Ovary (tissue), 9 donors: Measurements from ENCODE around the gene LMNTD2. TPM values are rescaled to one million over a fixed set of nuclear protein-coding genes. Genes with fewer than 3 reads are reported as not detected.

ENCODE experiments used
- DNase-seq, 5 donors: peaks; one replicate each; pipeline ENCODE4 v3.0.0-alpha.2; 2019 to 2020
- H3K27ac ChIP-seq, 2 donors: fragments of 200-600 bp; one replicate each; pipeline versions ENCODE4 v1.5.1 to v1.8.0; 2019 to 2022
- H3K27me3 ChIP-seq: fragments of 200-600 bp; one replicate; pipeline ENCODE4 v1.8.0; 2022
- H3K36me3 ChIP-seq: fragments of 200-600 bp; sonication (generic); one replicate; pipeline ENCODE4 v1.5.1; 2019
- H3K4me1 ChIP-seq: one replicate; pipeline ENCODE4 v1.8.1; 2013; ENCODE audit warnings: mild to moderate bottlenecking, moderate library complexity; ENCODE audit not compliant: insufficient read depth
- H3K4me3 ChIP-seq: fragments of 200-600 bp; sonication (generic); one replicate; pipeline ENCODE4 v1.5.1; 2017
- H3K9me3 ChIP-seq, 2 donors: fragments of 200-600 bp in 1 of 2; sonication (generic) in 1 of 2; one replicate each; pipeline versions ENCODE4 v1.5.1 to v1.8.1; 2013 to 2019; ENCODE audit warnings: mild to moderate bottlenecking in 1 of 2, moderate library complexity in 1 of 2
- CTCF ChIP-seq, 3 donors: fragments of 450-650 bp in 2 of 3; fragments of 200-600 bp in 1 of 3; IDR thresholded peaks; one replicate each; pipeline versions ENCODE4 v1.5.1 to v1.8.0; 2016 to 2022; ENCODE audit warnings: antibody characterized with exemption in 3 of 3, mild to moderate bottlenecking in 1 of 3
- EP300 ChIP-seq: sonication (generic); formaldehyde crosslinking; IDR thresholded peaks from one replicate; pipeline ENCODE4 v1.6.1; 2017; ENCODE audit warnings: antibody characterized with exemption
- POLR2A ChIP-seq: fragments of 450-650 bp; IDR thresholded peaks from one replicate; pipeline ENCODE4 v1.6.1; 2017; ENCODE audit warnings: antibody characterized with exemption, mild to moderate bottlenecking, moderate library complexity
- WGBS, 3 donors: extraction: QIAGEN DNeasy Blood & Tissue Kit in 1 of 3; methylation state at CpG; one replicate each; pipeline versions ENCODE4 v1.1.5 to v1.1.7; 2013 to 2017; 5-methylcytosine and 5-hydroxymethylcytosine counted together
- intact Hi-C, 4 donors: fragments of 100-400 bp; cut with DNase I; formaldehyde crosslinking; loops; one replicate each; pipeline versions ENCODE4 v1.11.0 to v1.15.1; 2022 to 2023
- polyA plus RNA-seq, 2 donors: library from polyadenylated mRNA; stranded (reverse); fragments of 200-250 nt in 1 of 2; fragments of 350-450 nt in 1 of 2; fragmentation: Illumina TruSeq in 1 of 2; extraction: RNeasy Lipid Tissue Mini Kit (QIAGEN cat#74804) in 1 of 2; gene quantifications; one replicate each; pipeline ENCODE4 v1.2.3, GENCODE V29; 2013 to 2014
- total RNA-seq, 7 donors: library from RNA; depleted of rRNA in 2 of 7; stranded (reverse); fragments of >200 nt in 2 of 7; fragmentation: NEBNext Ultra II Directional in 3 of 7; extraction: Animal tissue kit (Norgen Biotek cat#: 25700) in 3 of 7; gene quantifications; one replicate each; pipeline versions ENCODE4 v1.1.0 to v1.2.4, GENCODE V29; 2016 to 2023
- donor health status: DM: no; HTN: no; CAD: no; lungs with moderate emphysema.
- donor health status: DM: no; HTN: no; CAD: no.
- donor health status: Bipolar disorder and iron deficiency.
- donor health status: DM: yes; HTN: yes; CAD: no.
- donor health status: DM: no; HTN: no; CAD: no.
- donor health status: DM: yes; HTN: yes; CAD: no.

The LMNTD2 gene
- total and polyA plus RNA-seq, 9 donors: 0.70 to 7.6 (median 1.2) TPM; not detected in 1

DNA sequence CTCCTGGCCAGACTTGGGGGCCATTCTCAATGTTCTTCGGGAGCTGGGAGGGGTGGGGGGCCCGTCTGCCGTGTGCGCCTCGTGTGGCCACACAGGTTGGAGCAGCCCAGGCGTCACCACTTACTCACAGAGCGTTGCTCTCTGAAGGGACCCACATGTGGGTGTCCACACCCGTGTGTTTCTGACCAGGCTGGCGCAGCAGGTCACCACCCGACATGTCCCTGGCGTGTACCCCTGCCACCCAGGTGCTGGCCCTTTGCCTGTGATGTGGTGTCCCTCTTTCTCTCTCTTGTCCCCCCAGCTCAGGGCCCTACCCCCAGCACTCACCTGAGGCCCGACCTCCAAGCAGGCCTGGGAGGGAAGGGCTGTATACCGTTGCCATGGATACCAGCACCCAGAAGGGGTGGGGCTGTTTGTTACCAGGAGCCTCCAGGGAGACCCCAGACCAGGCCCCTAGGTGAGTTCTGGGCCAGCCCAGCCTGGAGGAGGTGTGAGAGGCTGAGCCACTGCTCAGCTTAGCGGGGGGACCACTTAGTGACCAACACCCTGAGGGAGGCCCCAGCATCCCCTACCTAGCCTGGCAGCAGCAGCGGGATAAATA, 1.4 kb downstream of the LMNTD2 start:
- Histone ChIP-seq H3K4me3 (no peak overlapping the region), H3K36me3 (no peaks in the 10 kb centered on the region), H3K4me1 (peaks cover 9% of the 10 kb centered on the region), H3K27me3 (no peaks in the 10 kb centered on the region), H3K9me3 (no peaks in the 10 kb centered on the region), H3K27ac (no peak overlapping the region)
- DNase-seq: no peak
- WGBS, 3 donors: 79 to 83% (median 80%) methylated on average over 15 of the region's 15 CpGs
- intact Hi-C loops: loop anchor here in 1 of 4 donors (5.0 kb wide), 1 partner anchor 163 kb away; no protein-coding TSS in a partner anchor
- TF ChIP-seq CTCF (IDR thresholded peaks at IDR 0.05): no peak
- TF ChIP-seq POLR2A: no peak
- TF ChIP-seq EP300: no peak

DNA sequence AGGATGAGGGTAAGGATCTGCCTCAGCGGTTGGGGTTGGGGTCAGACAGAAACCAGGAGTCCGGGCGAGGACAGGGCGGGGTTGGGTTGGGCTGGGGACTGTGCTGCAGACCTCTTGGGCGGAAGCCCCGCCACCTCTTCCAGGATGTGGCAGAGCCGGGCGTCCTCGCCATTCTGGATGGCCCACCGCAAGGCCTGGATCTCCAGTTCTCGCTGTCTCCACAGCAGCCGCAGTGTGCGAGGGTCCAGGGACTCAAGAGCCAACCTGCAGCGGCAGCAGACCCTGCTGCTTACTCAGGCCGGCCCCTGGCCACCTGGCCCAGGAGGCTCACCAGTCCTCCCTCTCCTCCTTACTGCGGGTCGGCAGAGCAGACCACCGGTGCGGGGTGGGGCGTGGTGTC, 2.0 kb downstream of the LMNTD2 start:
- H3K4me3 ChIP-seq: no peak overlapping the region
- no peaks in the 10 kb centered on the region for H3K36me3 ChIP-seq
- no peak overlapping the region for H3K27ac ChIP-seq
- WGBS, 3 donors: 82 to 87% (median 84%) methylated on average over 16 to 20 of the region's 20 CpGs
- H3K4me1 ChIP-seq: peaks cover 9% of the 10 kb centered on the region
- H3K9me3 ChIP-seq: no peaks in the 10 kb centered on the region
- no peak for DNase-seq
- peaks cover 3% of the 10 kb centered on the region for H3K27me3 ChIP-seq
- TF ChIP-seq POLR2A (no peak), CTCF (IDR thresholded peaks at IDR 0.05) (no peak), EP300 (no peak)
- intact Hi-C loops: loop anchor here in 1 of 4 donors (5.0 kb wide), 1 partner anchor 164 kb away; no protein-coding TSS in a partner anchor

DNA sequence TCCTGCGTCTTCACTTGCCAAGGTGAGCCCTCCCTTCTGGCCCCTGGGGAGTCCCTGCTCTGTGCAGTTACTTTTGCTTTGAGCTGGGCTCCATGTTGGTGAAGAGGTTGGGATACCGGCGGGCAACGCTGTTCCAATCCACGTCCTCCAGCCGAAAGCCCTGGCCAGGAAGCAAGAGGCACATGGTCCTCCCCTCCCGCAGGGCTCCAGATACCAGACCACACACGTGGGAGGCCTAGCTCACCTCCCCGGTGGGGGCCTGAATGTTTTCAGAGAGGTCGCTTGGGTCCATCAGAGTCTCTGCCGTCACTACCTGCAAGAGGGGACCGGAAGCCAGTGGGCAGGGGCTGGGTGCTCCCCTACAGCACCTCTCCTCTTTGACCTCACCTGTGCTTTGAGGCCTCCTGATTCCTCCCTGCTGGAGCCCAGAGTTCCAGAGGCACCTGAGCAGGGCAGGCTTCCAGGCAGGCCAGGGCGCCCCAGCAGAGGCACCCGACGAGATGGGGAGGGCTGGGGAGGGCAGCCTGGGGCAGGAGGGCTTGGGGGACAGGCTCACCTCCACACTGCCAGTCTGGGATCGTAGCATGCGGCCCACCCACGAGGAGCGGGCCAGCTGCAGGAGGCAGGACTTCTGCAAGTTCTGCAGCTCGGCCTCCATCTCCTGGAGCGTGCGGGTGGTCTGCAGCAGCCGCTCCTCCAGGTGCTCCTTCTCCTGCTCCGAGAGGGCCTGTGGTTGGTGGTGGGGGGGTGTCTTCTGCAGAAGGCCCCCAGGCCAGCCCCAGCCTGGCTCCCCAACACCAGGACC, 3.0 kb downstream of the LMNTD2 start:
- no peak overlapping the region for H3K4me3 ChIP-seq
- no peaks in the 10 kb centered on the region for H3K9me3 ChIP-seq
- H3K27ac ChIP-seq: no peak overlapping the region
- H3K27me3 ChIP-seq: peaks cover 3% of the 10 kb centered on the region
- H3K4me1 ChIP-seq: peaks cover 9% of the 10 kb centered on the region
- no peaks in the 10 kb centered on the region for H3K36me3 ChIP-seq
- WGBS, 3 donors: 65 to 77% (median 66%) methylated on average over 15 to 24 of the region's 24 CpGs
- no peak for DNase-seq
- TF ChIP-seq CTCF (IDR thresholded peaks at IDR 0.05): no peak
- no peak for TF ChIP-seq POLR2A
- TF ChIP-seq EP300: no peak
- intact Hi-C loops: loop anchor here in 1 of 4 donors (5.0 kb wide), 1 partner anchor 165 kb away; no protein-coding TSS in a partner anchor

DNA sequence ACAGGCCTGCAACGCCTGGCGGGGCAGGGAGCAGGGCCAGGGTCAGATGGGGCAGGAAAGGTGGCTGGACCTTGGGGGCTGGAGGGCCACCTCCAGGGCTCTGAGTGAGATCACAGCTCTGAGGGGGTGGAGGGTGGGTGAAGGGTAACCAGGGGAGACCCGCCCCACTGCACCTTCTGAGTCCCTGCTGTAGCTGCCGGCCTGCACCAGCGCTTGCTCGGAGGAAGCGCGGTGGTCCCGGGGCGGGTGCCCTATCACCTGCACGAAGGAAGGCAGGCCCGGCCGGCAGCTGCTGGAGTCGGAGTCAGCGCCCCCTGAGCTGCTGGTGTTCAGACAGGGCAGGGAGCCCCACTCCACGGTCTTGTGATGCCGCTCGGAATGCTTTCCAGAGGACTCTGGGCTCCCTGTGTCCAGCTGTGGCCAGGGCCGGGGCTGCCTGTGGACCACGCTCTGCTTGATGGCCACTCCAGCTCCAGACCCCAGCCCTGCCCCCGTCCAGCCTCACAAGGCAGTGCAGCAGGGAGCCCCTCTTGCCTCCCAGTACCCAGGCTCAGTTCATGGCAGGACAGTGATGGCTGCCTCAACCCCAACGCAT, 3.8 kb downstream of the LMNTD2 start:
- Histone ChIP-seq H3K9me3 (no peaks in the 10 kb centered on the region), H3K36me3 (no peaks in the 10 kb centered on the region), H3K4me3 (no peak overlapping the region), H3K27ac (no peak overlapping the region), H3K27me3 (peaks cover 3% of the 10 kb centered on the region), H3K4me1 (peaks cover 9% of the 10 kb centered on the region)
- intact Hi-C loops: loop anchor here in 1 of 4 donors (5.0 kb wide), 1 partner anchor 166 kb away; no protein-coding TSS in a partner anchor
- whole genome bisulfite sequencing, 3 donors: 75 to 81% (median 80%) methylated on average over 22 of the region's 22 CpGs
- no peak for DNase-seq
- no peak for TF ChIP-seq CTCF (IDR thresholded peaks at IDR 0.05)
- TF ChIP-seq EP300: no peak
- TF ChIP-seq POLR2A: no peak
